GM19468 (cell line): ENCODE measurements around the gene OGFR.
A peak's percentile ranks its signal among the peaks of the same experiment; 100 is the strongest.

ENCODE experiments used
- ATAC-seq: cut with Tn5 transposase; IDR thresholded peaks from one replicate; pipeline ENCODE4 v1.9.1; 2021; ENCODE audit warnings: mild to moderate bottlenecking, moderate library complexity, moderate number of reproducible peaks; ENCODE audit not compliant: unreplicated experiment; ENCODE audit errors: extremely low read depth

OGFR gene

DNA sequence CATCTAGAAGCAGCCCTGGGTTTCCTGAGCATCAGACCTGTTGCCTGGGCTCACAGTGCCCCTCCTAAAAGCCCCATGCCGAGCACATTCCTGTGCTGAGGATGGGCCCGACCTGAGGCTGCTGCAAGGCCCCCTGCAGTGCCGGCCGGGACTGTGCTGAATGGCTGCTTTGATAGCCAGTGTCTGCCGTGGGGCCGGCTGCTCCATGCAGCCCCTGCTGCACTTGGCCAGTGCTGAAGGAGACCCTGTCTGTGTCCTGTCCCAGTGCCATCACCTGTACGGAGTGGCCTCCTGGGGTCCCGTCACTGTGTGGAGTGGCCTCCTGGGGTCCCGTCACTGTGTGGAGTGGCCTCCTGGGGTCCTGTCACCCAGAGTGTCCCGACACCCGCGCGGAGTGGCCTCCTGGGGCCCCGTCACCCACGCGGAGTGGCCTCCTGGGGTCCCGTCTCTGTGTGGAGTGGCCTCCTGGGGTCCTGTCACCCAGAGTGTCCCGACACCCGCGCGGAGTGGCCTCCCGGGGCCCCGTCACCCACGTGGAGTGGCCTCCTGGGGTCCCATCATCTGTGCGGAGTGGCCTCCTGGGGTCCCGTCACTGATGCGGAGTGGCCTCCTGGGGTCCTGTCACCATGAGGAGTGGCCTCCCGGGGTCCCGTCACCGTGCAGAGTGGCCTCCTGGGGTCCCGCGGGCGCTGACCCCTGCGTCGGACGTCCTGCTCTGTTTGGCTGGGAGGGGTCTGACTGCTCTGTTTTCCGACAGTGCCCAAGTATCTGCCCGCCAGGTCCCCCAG is 19.2 kb downstream of the OGFR start:
- no peak for ATAC-seq

GRCh38 chr20:62824476-62825332 is 20.1 kb downstream of the OGFR start:
- ATAC-seq: no peak

DNA sequence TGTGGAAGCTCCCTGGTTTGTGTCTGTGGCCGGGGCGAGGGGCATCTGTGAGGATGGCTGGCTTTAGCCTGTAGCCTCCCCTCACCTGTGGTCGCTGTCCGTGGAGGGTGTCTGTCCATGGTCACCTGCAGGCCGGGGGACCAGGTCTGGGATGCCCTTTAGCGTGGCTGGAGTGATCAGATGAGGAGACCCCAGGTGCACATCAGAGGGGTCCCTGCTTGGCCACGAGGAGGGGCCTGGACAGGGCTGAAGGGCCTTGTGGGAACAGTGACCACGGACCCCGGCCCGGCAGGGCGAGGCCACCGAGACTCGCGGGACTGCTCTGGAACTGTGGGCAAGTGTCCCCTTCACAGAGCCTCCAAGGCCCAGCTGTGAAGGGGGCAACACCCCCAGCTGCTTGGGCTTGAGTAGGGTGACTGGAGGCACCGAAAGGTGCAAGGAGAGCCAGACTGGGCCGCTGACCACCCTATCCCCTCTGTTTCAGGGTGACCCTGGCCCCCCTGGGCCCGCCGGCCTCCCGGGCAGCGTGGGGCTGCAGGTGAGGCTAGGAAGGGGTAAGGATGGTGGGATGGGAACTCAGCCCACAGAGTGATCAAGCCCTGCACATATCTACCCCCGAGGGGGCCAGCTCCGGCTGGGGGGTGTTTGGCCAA is 20.8 kb downstream of the OGFR start:
- ATAC-seq: no peak

DNA sequence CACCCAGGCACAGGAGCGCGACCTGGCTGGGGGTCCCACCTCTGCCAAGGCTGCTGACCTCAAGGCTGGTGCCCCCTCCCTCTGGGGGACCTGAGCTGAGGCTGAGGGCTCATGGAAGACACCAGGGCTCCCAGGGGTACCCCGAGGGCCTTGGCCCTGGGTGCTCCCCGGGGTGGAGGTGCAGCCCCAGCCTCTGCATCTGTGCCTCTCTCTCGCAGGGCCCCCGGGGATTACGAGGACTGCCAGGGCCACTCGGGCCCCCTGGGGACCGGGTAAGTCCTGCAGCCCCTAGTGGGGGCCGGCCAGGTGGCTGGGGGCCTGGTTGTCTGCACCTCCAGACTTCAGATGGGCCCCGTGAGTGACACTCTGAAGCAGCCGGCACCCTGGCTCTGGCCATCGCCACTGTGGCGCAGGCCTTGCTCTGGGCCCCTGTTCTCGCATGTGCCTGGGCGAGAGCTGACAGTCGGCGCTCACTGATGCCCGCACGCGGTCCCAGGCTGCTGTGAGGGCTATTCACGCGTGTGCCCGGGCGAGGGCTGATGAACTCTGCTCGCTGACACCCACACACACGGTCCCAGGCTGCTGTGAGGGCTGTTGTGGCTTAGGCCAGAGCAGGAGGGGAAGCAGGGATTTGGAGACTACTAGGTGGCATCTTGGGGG is 21.5 kb downstream of the OGFR start:
- no peak for ATAC-seq

DNA sequence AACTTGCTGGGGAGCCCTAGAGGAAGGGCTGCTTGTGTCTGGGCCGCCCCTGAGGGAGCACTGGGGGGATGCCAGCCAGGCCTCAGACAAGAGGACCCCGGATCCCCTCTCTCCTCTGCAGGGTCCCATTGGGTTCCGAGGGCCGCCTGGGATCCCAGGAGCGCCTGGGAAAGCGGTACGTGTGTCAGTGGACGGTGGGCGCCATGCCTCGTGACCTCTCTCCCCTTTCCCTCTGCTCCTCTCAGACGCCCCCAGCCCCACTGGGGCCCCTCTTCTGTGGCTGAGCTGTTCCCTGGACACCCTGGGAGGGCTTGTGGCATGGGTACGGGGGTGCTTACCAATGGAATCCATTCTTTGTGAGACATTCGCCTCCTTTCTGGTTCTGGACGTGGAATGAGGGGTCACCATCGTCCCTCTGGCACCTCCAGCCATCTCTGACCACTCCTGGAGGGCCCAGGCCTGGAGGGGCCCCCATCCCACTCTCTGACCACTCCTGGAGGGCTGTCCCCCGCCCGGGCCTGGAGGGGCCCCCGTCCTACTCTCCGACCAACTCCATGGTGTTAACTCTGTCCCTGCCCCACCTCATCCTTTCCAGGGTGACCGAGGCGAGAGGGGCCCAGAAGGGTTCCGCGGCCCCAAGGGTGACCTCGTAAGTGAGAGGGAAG is 22.1 kb downstream of the OGFR start:
- ATAC-seq: no peak

- no peak for ATAC-seq
Observed at GRCh38 chr20:62827311-62828038, 22.8 kb downstream of the OGFR start.

DNA sequence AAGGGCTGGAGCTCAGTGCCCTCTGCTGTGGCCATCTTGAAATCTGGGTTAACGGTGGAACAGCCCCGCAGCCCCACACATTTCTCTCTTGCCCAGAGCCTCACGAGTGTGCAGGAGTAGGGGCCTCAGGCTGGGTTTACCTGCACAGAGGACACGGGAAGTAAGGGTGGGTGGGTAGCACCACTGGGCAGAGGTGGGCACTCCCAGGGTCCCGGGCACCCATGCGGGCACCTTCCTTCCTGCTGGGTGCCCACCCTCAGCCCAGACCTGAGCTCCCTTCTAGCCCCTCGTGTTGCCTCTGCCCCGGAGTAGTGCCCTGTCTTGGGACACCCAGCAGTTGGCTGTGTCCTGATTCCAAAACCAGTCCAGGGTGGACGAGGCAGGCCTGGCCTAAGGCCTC is 23.4 kb downstream of the OGFR start:
- no peak for ATAC-seq

DNA sequence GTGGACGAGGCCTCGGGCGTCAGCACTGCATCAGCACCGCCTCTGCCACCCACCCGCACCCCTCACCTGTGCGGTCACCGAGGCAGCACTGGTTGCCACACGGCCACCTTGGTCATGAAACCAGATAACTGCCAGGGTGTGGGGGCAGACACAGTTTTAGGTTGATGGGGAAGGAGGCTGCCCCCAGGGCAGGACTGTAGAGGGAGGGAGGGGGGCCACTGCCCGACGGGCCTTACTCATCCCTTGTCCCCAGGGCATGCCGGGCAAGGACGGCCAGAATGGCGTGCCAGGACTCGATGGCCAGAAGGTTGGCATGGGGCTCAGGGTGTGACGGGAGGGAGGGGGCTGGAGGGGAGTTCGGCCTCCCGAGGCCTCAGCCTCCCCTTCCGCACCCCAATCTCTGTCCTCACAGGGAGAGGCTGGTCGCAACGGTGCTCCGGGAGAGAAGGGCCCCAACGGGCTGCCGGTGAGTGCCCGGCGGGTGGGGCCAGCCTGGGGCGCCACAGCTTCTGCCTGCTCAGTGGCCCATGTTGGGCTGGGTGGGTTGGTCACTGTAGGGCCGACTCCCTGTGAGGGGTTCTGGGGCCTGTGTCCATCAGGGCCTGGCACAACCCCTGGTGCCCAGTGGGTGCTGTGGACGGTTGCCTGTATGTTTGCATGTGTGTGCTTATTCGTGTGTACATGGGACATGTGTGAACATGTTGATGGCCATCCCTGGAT is 24.0 kb downstream of the OGFR start:
- ATAC-seq: no peak

GRCh38 chr20:62829231-62830230 is 24.9 kb downstream of the OGFR start:
- ATAC-seq: no peak

- ATAC-seq: no peak
Observed at GRCh38 chr20:62830251-62830650, 25.6 kb downstream of the OGFR start.

DNA sequence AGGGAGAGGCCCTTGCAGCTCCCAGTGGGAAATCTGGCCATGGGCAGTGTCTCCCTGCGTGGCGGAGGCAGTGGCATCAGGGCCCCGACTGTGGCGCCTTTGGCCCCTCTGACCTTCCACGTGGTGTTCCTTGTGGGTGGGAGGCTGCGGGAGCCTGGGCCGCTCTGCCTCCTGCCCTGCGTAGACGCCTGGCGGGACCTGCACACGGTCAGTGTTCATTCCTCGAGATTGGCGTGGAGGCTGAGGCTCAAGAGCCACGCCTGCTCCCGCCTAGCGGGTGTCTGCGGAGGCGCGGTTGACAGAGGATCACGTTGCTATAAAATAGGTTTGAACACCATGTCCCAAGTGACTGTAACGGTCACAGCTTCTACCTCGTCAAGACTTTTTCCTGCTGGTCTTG is 26.2 kb downstream of the OGFR start:
- ATAC-seq: no peak

GRCh38 chr20:62831361-62831788 is 26.7 kb downstream of the OGFR start:
- ATAC-seq: no peak

- ATAC-seq: no peak
Observed at GRCh38 chr20:62831854-62832211, 27.2 kb downstream of the OGFR start.

DNA sequence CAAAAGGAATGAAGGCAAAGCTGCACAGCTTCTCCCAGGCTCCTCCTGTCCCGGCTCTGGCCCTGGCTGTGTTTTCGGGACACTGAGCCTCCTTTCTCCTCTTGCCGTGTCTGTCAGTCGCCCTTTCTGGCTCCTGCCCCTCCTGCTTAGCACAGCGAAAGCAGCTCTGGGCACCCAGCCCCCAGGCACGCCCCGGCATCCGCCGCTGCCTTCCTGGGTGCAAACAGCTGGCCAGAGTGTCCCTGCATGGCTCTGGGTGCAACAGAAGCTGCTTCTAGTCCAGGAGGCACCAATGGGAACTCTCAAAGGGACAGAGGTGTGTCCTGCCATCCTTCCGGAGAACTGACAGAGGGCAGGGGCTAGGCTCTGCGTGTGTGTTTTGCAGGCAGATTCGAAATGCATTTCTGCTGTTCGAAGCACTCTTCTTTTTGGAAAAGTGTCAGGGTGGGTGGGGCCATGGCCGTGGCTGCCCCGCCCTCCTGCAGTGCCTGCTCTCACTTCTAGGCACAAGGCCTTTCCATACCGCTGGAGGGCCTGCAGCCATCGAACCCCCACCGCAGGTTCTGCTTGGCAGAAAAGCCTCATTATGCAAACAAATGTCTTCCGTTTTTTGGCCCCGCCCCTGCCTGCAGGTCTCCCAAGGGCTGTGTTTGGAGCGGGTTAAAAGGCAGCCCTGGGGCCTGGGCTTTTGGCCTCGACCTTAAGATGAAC is 27.7 kb downstream of the OGFR start:
- ATAC-seq: peak; percentile 54

GRCh38 chr20:62832951-62833391 is 28.3 kb downstream of the OGFR start:
- ATAC-seq: peak; percentile 15

GRCh38 chr20:62834967-62835730 is 30.5 kb downstream of the OGFR start:
- no peak for ATAC-seq
